ENCODE results near the gene TMEM231.
"Not testable (repeated sequence)": the region's sequence is repeated elsewhere in the genome, so short reads cannot be mapped to it uniquely, and the experiment has no call there.

Gene TMEM231

GRCh38 chr16:75556431-75556950, 439 bp upstream of the TMEM231 start:
- no peak for DNase-seq (ENCODE audit: low spot score)
- in situ Hi-C loops (cut with MboI; ENCODE audit: low sequenced_read_pairs, unreplicated experiment): no loop called here
- no peak for TF ChIP-seq CTCF (IDR thresholded peaks at IDR 0.05; ENCODE audit: borderline replicate concordance, control extremely low read depth, extremely low read depth, insufficient read depth, missing control alignments)

GRCh38 chr16:75555213-75555706, 792 bp downstream of the TMEM231 start:
- in situ Hi-C loops (cut with MboI; ENCODE audit: low sequenced_read_pairs, unreplicated experiment): no loop called here
- peak; percentile 75 for DNase-seq (ENCODE audit: low spot score)
- TF ChIP-seq CTCF (IDR thresholded peaks at IDR 0.05; ENCODE audit: borderline replicate concordance, control extremely low read depth, extremely low read depth, insufficient read depth, missing control alignments): no peak

GRCh38 chr16:75552951-75553350, 3.1 kb downstream of the TMEM231 start:
- TF ChIP-seq CTCF (IDR thresholded peaks at IDR 0.05; ENCODE audit: borderline replicate concordance, control extremely low read depth, extremely low read depth, insufficient read depth, missing control alignments): no peak
- no peak for DNase-seq (ENCODE audit: low spot score)
- in situ Hi-C loops (cut with MboI; ENCODE audit: low sequenced_read_pairs, unreplicated experiment): no loop called here

GRCh38 chr16:75550211-75550662, 5.8 kb downstream of the TMEM231 start:
- in situ Hi-C loops (cut with MboI; ENCODE audit: low sequenced_read_pairs, unreplicated experiment): no loop called here
- peak; percentile 67 for DNase-seq (ENCODE audit: low spot score)
- peak; percentile 61 for TF ChIP-seq CTCF (IDR thresholded peaks at IDR 0.05; ENCODE audit: borderline replicate concordance, control extremely low read depth, extremely low read depth, insufficient read depth, missing control alignments)

- in situ Hi-C loops (cut with MboI; ENCODE audit: low sequenced_read_pairs, unreplicated experiment): not testable (repeated sequence)
Measured at GRCh38 chr16:75548456-75548855, 7.6 kb downstream of the TMEM231 start.

GRCh38 chr16:75546293-75546692, 9.8 kb downstream of the TMEM231 start:
- no peak for TF ChIP-seq CTCF (IDR thresholded peaks at IDR 0.05; ENCODE audit: borderline replicate concordance, control extremely low read depth, extremely low read depth, insufficient read depth, missing control alignments)
- no peak for DNase-seq (ENCODE audit: low spot score)
- in situ Hi-C loops (cut with MboI; ENCODE audit: low sequenced_read_pairs, unreplicated experiment): no loop called here

More at GRCh38 chr16:75548456-75548855, 7.6 kb downstream of the TMEM231 start:
- DNase-seq (ENCODE audit: low spot score): not testable (repeated sequence)

GRCh38 chr16:75545879-75546278, 10.2 kb downstream of the TMEM231 start:
- DNase-seq (ENCODE audit: low spot score); in situ Hi-C loops (cut with MboI; ENCODE audit: low sequenced_read_pairs, unreplicated experiment): not testable (repeated sequence)

- in situ Hi-C loops (cut with MboI; ENCODE audit: low sequenced_read_pairs, unreplicated experiment); DNase-seq (ENCODE audit: low spot score): not testable (repeated sequence)
Measured at GRCh38 chr16:75542462-75542861, 13.6 kb downstream of the TMEM231 start.
